ENCODE data around the gene ACTL10.
A peak's percentile ranks its signal among the peaks of the same experiment; 100 is the strongest.
"Not testable (repeated sequence)": the region's sequence is repeated elsewhere in the genome, so short reads cannot be mapped to it uniquely, and the experiment has no call there.

The ACTL10 gene

GRCh38 chr20:33679758-33680485 lies 13.2 kb downstream of the ACTL10 start:
- peak; percentile 67 for DNase-seq

DNA sequence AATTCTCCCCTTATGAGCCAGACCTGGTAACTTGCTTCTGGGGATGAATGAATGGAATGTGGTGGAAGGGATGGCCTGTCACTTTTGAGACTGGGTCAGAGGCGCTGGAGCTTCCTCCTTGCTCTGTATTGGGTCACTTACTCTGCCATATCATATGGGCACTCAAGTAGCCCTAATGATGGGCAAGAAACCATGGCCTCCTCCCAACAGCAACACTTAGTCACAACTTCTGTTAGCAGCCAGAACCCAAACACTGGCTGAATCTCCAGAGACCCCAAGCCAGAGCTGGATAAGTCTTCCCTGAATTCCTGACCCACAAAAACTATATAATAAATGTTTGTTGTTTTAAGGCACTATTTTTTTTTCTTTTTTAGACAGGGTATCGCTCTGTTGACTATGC lies 13.9 kb downstream of the ACTL10 start:
- no peak for DNase-seq

- DNase-seq = no peak
Observed at GRCh38 chr20:33681288-33681687, 14.5 kb downstream of the ACTL10 start.

DNA sequence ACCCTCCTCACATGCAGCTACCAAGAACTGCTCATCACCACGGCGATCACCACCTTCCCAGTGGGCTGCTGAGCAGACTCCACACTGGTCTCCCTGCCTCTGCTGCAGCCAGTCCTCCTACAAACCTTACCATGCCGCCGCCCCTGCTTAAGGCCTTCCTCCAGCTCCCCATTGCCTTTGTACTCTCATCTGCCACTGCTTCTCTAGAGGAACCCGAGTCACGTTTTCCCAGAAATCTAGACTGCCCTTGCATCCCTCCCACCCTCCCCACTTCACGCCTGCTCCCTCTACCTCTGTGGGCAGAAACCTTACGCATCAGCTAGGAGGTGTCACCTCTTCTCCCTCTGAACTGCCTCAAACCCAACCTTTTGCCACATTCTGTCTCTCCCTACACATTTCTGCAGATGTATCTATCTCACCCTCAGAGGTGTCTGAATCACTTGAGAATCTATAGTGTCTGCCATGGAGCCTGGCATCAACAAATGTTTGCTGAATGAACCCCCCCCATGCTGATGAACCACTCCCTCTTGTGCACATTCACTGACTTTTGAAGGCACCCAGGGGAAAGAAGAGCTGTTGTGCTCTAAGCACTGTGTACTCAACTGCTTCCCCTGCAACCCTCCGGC lies 15.1 kb downstream of the ACTL10 start:
- DNase-seq = no peak

DNA sequence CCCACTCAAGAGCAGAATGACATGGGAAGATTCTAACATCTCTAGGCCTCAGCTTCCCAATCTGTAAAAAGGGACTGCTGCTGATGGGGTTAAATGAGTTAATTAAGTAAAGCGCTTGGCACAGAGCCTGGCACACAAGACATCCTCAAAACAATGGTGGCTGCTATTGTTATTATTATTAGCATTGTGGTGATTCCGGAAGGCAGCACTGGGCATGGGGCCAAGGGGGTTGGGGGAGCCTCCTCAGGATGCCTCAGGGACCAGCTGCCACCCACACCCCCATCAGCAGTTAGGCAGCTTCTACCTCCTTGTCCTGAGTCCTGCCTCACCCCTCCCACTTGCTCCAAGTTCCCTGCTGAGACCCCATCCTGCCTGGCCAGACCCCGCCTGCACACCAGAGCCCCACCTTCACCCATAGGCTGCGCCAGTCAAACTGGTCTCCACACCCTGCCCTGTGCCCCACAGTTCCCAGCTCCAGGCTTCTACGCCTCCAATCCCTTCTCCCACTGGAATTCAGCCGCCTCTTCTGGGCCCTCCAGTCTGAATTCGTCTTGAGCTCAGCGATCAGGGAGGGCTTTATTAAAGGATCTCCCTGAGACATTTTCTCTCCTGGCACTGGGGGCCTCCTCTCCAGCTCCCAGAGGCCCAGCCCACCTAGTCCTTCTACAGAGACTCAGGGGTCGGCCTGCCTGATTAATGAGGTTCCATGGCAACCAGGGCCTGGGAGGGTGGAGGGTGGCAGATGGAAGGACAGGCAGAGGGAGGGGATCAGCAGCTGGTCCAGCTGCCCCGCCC lies 18.0 kb downstream of the ACTL10 start:
- DNase-seq = no peak

DNA sequence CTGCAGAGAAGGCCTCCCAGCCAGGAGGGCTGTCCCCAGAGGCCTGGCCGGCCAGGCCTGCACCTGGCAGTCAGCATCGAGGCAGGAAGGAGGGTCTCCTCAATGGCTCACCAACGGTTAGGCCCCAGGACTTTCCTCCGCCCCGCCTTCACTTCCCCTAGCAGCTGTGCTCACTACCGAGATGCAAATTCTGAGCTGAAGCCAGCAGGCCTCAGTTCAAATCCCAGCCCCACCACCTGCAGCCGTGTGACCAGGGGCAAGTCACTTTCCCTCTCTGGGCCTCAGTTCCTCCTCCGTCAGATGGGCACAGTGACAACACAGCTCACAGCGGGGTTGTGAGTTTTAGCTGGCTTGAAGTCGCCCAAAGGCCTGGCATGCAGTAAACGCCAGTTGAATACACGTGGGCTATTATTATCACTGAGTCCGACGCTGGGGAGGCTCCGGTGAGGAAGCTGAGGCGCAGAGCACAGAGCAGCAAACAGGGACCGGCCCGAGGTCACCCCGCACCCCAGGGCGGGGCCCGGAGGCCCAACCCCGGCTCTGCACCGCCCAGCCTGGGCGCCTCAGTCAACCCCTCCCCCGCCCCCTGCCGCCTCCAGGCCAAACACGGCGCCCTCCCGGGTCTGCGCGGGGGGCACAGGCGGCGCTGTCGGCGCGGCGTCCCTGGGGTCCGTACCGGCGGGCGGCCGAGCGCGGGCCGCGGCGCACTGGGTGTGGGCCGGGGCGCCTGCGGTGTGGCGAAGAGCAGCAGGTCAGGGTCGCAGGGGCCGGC lies 18.8 kb downstream of the ACTL10 start:
- peak; percentile 48 for DNase-seq

DNA sequence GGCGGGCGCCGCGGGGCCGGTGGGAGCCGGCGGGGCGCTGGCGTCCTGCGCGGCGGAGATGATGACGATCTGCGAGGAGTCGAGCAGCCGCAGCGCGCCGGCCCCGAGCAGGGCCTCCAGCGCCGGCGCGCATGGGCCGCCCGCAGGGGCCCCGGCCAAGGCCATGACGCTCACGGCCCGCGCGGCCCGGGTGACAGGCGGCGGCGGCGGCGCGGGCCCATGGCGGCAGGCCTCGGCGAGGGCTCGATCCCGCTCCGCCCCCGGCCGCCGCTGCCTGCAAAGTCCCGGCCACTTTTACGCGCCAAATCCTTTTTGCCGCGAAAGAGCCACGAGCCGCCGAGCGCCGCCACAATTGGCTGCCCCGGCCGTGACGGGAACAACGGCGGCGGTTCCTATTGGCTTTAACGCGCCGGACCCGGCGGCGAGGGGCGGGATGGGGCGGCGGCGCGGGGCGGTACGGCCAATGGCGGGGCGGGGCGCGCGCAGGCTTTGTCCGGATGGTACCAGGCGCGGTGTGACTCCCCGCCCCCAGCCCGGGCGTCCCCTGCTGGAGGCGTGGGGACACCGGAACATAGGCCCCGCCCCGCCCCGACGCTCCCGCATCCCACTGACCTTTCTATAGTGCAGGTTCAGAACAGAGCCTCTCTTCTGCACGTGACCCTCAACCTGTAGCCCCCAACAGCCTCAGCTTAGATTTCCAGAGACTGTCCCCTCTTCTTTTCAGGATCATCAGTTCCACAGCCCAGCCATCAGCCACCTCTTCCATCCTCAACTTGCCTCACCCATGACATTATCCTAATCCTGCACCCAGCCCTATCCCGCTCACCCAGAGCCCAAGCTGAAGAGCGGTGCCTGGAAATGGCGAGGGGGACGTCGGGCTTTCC lies 19.6 kb downstream of the ACTL10 start, which contains the start of gene E2F1:
Gene E2F1, minus strand, starts transcription at position 286 of the 884 bp plus-strand sequence. Its CDS starts 121 bp downstream, at position 165.
- peak; percentile 96 for DNase-seq

- DNase-seq = no peak
Observed at GRCh38 chr20:33686984-33687366, 20.2 kb downstream of the ACTL10 start.

DNA sequence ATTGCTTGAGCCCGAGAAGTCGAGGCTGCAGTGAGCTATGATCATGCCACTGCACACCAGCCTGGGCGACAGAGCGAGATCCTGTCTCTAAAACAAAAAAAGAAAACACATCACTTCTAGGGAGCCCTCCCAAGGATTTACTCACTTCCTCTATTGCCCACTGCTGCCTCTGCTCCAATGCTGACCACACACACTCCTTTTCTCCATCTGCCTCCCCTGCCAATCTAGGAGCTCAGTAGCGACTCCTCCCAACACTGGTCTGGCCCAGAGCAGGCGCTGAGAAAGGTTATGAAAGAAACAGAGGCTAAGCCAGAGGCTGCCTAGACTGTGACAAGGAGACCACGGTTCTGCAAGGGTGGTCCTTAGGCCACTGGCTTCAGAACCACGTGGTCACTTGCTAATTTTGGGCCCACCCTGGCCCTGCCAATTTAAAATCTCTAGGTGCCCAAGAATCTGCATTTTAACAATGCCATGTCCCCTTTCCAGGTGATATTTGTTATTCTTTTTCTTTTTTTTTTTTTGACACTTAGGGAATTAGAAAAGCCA lies 20.7 kb downstream of the ACTL10 start:
- no peak for DNase-seq

- DNase-seq = no peak
Observed at GRCh38 chr20:33687993-33688937, 21.5 kb downstream of the ACTL10 start.

DNA sequence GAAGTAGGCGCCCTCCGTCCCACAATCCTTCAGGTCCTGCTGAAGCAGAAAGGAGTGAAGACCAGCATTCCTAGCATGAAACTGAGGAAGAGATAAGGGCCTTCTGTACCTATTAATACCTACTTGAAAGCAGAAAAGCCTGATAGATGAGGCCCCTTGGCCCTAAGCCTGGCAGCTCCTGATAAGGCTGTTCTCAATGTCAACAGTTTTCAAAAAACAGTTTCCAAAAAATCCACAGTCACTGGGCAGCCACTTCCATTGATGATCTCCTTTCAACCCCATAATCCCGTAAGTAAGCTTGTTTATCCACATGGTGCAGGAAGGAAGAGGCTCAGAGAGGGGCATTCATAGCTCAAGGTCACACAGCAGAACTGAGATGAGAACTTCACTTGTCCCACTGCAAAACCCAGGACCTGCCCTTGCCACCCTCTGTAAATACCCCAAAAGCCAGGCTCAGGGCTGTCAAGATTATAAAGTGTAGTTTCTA lies 22.2 kb downstream of the ACTL10 start:
- DNase-seq = no peak

- no peak for DNase-seq
Observed at GRCh38 chr20:33689493-33689892, 22.8 kb downstream of the ACTL10 start.

- peak; percentile 57 for DNase-seq
Observed at GRCh38 chr20:33689973-33690372, 23.2 kb downstream of the ACTL10 start.

DNA sequence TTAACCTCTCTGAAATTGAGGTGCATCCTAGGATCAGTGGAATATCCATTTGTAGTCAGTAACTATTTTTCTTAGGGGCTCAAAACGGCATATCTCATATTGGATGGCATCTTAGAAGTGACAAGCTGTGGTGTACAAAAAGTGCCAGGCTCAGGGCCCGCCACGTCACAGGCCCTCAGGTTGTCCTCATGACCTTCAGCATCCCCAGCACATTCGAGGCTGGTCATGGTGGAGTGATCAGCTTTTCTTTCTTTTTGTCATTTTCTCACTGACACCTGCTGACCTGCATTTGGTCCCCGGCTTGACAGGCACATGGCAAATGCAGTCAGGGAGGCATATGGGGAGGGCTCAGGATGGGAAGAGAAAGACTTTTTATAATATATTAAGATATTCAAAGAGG lies 26.5 kb downstream of the ACTL10 start:
- DNase-seq = no peak

DNA sequence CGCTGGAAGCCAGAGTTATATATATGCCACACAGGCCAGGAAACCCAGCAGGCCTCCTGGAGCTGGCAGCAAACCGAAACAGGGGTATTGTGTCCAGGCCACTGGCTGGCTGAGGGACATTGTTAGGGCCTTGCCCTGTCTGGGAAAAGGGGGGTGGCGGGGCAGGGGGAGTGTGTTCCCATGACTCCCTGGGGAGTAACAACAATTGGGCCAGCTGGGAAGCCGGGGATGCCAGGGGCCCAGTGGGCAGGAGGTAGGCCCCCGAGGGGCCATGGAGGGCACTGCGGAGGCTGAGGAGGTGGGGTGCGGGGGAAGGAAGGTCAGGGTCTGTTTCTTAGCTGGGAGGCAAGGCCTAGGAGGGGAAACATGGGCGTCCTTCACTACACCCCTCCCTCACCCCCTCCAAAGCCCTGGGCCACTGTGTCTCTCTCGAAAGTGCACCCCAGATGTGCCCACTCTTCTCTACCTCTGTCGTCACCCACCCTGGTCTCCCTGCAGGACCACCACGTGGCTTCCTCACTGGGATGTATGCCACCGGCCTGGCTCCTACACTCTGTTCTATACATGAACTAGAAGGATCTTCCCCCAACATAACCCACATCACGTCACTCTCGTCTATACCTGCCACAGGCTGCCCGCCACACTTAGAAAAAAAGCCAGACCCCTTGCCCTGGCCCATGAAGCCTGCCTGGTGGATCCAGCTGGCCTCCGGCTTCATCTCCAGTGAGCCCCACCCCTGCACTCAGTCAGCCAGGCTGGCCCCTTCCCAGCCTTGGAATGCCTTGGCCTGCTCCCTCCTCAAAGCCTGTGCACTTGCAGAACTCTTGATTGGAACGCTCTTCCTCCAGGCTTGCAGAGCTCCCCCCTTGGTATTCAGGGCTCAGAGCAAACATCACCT lies 27.2 kb downstream of the ACTL10 start:
- no peak for DNase-seq

GRCh38 chr20:33694639-33695012 lies 27.9 kb downstream of the ACTL10 start:
- no peak for DNase-seq

DNA sequence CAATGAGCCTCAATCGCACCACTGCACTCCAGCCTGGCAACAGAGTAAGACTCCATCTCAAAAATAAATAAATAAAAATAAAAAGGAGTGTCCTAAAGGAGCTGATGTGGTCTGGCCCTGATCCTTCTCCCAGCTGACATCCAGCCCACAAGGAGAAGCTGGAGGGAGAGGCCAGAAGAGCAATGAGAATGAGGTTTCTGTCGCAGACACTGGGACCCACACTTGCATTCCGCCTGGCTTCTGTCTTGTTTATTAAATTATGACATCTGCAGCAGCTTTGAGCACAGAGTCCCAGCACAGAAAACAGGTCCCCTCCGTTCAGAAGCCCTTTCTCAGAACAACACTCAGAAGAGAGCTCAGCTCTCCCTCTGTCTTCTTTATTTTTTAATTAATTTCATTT lies 29.7 kb downstream of the ACTL10 start:
- DNase-seq = no peak

DNA sequence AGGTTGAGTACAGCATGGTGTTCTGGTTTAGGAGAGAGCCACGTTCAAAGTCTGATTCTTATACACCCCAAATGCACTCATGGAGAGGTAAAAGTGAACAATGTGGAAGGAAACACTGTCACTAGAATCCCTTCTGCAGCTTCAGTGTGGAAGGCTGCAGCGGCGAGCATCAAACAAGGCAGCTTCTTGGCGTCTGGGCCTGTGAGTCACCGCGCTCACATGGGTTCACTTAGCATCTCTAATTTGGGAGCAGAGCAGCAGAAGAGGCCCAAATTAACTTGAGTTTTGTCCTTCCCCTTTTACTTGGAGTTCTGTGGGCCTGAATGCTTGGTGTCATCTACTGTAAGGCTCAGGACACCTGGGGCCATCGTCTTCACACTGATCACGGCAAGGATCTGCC lies 30.4 kb downstream of the ACTL10 start:
- no peak for DNase-seq

DNA sequence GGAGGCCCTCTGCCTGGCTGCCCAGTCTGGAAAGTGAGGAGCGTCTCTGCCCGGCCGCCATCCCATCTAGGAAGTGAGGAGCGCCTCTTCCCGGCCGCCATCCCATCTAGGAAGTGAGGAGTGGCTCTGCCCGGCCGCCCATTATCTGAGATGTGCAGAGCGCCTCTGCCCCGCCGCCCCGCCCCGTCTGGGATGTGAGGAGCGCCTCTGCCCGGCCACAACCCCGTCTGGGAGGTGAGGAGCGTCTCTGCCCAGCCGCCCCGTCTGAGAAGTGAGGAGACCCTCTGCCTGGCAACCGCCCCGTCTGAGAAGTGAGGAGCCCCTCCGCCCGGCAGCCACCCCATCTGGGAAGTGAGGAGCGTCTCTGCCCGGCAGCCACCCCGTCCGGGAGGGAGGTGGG lies 32.2 kb downstream of the ACTL10 start:
- not testable (repeated sequence) for DNase-seq

All from CD4-positive, alpha-beta T cell treated with Interleukin-12 subunit alpha and Interleukin-12 subunit beta, for 1 hour (primary cell).